K562 (cell line): Measurements from ENCODE around the gene SH3BGRL3. TPM values are rescaled to one million over a fixed set of nuclear protein-coding genes. Genes with fewer than 3 reads are reported as not detected.

Experiments
- ARNT ChIP-seq, 2 experiments: fragments of 450-650 bp; IDR thresholded peaks; 2 replicates each; pipeline ENCODE4 v1.6.1; 2016; ENCODE audit warnings: mild to moderate bottlenecking in 1 of 2
- CBX2 ChIP-seq: fragments of 200-600 bp; sonication (generic); IDR thresholded peaks from one replicate; pipeline ENCODE4 v1.6.1; 2012; ENCODE audit warnings: mild to moderate bottlenecking, low read length, inconsistent platforms; ENCODE audit not compliant: insufficient read depth, poor library complexity, severe bottlenecking
- E2F1 ChIP-seq: sonication (generic); formaldehyde crosslinking; IDR thresholded peaks from 2 replicates; pipeline ENCODE4 v1.8.1; 2023; ENCODE audit warnings: mild to moderate bottlenecking, missing genetic modification reagents, moderate library complexity
- ETV5 ChIP-seq: sonication (generic); formaldehyde crosslinking; IDR thresholded peaks from 2 replicates; pipeline ENCODE4 v1.4.0; 2020; ENCODE audit warnings: low read depth, mild to moderate bottlenecking, missing genetic modification reagents
- HNRNPK ChIP-seq: fragments of 200-400 bp; formaldehyde crosslinking; IDR thresholded peaks from one replicate; pipeline ENCODE4 v1.6.1; 2018; ENCODE audit warnings: mild to moderate bottlenecking, low read depth, low read length; ENCODE audit not compliant: poor library complexity, severe bottlenecking
- ILK ChIP-seq: fragments of 450-650 bp; IDR thresholded peaks from 2 replicates; pipeline ENCODE4 v1.6.1; 2016; ENCODE audit warnings: missing genetic modification characterization, low read depth, mild to moderate bottlenecking, missing compliant biosample characterization, moderate library complexity, borderline replicate concordance
- MED1 ChIP-seq: sonication (generic); formaldehyde crosslinking; IDR thresholded peaks from 2 replicates; pipeline ENCODE4 v1.8.1; 2023; ENCODE audit warnings: missing genetic modification reagents, borderline replicate concordance
- NELFE ChIP-seq: IDR thresholded peaks from 2 replicates; pipeline ENCODE4 v1.6.1; 2011; ENCODE audit warnings: mild to moderate bottlenecking; ENCODE audit not compliant: insufficient read depth, insufficient read length
- NKRF ChIP-seq: fragments of 450-650 bp; IDR thresholded peaks from 2 replicates; pipeline ENCODE4 v1.6.1; 2016; ENCODE audit warnings: borderline replicate concordance
- STAG1 ChIP-seq: sonication (generic); formaldehyde crosslinking; IDR thresholded peaks from 2 replicates; pipeline ENCODE4 v1.5.0; 2020; ENCODE audit warnings: missing genetic modification reagents, borderline replicate concordance
- XRCC5 ChIP-seq: fragments of 200-400 bp; formaldehyde crosslinking; IDR thresholded peaks from 2 replicates; pipeline ENCODE4 v1.6.1; 2017; ENCODE audit warnings: low read depth, mild to moderate bottlenecking, low read length
- ZNF121 ChIP-seq: sonication (generic); formaldehyde crosslinking; conservative IDR thresholded peaks from 2 replicates; pipeline ENCODE4 v1.8.0; 2022; ENCODE audit warnings: missing genetic modification reagents
- ZNF140 ChIP-seq: fragments of 250-450 bp; sonication (Bioruptor Pico); IDR thresholded peaks from 2 replicates; pipeline ENCODE4 v1.8.0; 2021; ENCODE audit warnings: moderate library complexity, mild to moderate bottlenecking, inconsistent platforms
- ZNF253 ChIP-seq: fragments of 250-450 bp; sonication (Bioruptor Pico); conservative IDR thresholded peaks from 2 replicates; pipeline ENCODE4 v1.6.1; 2021; ENCODE audit warnings: mild to moderate bottlenecking
- ZNF511 ChIP-seq: sonication (generic); formaldehyde crosslinking; IDR thresholded peaks from 2 replicates; pipeline ENCODE4 v1.8.0; 2022; ENCODE audit warnings: mild to moderate bottlenecking, missing genetic modification reagents
- ZNF785 ChIP-seq: fragments of 250-450 bp; sonication (Bioruptor Pico); IDR thresholded peaks from 2 replicates; pipeline ENCODE4 v1.4.0; 2020; ENCODE audit warnings: mild to moderate bottlenecking
- polyA plus RNA-seq, 8 experiments: library from polyadenylated mRNA; depleted of rRNA in 4 of 8; stranded (reverse) in 5 of 8; unstranded in 3 of 8; fragments of >200 nt; fragmentation: Nextera tagmentation in 2 of 8; fragmentation: Illumina TruSeq in 1 of 8; extraction: Ambion mirVana in 2 of 8; extraction: Trizol in 1 of 8; gene quantifications; 2 replicates each; pipeline versions ENCODE4 v1.2.1 to v1.2.3, GENCODE V29; 2011 to 2014; ENCODE audit warnings: inconsistent platforms in 1 of 8, missing spikeins in 1 of 8
- total RNA-seq, 7 experiments: library from RNA; depleted of rRNA in 6 of 7; stranded (reverse); fragments of >200 nt in 6 of 7; fragmentation: Illumina TruSeq in 2 of 7; extraction: Trizol in 2 of 7; gene quantifications; 2 replicates each; pipeline versions ENCODE4 v1.2.1 to v1.2.3, GENCODE V29; 2011 to 2021; ENCODE audit warnings: low replicate concordance in 1 of 7
- TF ChIP-seq, protein P1 (sequence below), 2 experiments: IDR thresholded peaks in 1 of 2; conservative IDR thresholded peaks in 1 of 2; 2 replicates each; pipeline ENCODE4 v1.6.1; 2016; ENCODE audit warnings: low read depth in 2 of 2, mild to moderate bottlenecking in 1 of 2, missing compliant biosample characterization in 1 of 2, missing genetic modification characterization in 1 of 2, moderate library complexity in 1 of 2
- TF ChIP-seq, protein P2 (sequence below): fragments of 450-650 bp; IDR thresholded peaks from 2 replicates; pipeline ENCODE4 v1.6.1; 2014; ENCODE audit warnings: low read depth, mild to moderate bottlenecking, moderate library complexity, borderline replicate concordance

The SH3BGRL3 gene
- total and polyA plus RNA-seq, 9 of the 15 experiments (the other 6 are each of a cell fraction or from before 2014, with no cell fraction given), result 30.3 to 140 (median 54.2) TPM

DNA sequence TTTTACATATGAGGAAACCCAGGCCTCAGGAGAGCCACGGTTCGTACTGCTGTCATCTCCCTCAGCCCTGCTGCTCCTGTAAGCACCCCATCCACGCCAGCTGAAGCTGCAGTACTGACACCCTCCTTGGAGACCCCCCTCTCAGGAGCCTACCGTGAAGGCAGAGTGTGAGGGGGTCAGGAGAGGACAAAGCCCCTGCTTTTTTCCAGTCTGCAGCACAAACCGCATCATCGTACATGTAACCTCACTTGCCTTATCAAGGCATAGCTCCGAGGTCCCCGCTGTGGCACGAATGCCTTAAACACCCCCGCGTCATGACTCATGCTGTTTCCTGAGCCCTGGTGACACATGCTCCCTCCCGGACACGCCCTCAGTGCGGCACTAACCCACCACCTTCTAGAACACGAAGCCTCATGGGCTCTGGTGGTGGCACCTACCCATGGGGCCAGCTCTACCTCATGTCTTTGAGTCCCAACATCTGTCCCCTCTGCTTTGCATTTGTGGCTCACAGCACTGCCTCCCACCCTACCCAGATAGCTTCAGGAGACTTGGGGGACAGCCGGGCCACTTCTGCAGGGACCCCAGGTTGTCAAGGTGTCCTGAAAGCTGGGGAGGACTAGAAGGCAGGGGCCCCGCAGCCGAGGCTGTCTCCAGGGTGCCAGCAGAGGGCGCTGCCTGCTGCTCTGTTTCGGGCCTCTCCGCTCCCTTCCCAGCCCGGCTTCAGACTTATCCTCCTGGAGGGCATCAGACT lies 4.9 kb downstream of the SH3BGRL3 start (continued):
- no peak for TF ChIP-seq ZNF785 (CRISPR knock-in tag)
- TF ChIP-seq ETV5 (CRISPR knock-in tag), result peak; percentile 87
- TF ChIP-seq E2F1 (CRISPR knock-in tag), result peak; percentile 86
- TF ChIP-seq, protein P1, sequence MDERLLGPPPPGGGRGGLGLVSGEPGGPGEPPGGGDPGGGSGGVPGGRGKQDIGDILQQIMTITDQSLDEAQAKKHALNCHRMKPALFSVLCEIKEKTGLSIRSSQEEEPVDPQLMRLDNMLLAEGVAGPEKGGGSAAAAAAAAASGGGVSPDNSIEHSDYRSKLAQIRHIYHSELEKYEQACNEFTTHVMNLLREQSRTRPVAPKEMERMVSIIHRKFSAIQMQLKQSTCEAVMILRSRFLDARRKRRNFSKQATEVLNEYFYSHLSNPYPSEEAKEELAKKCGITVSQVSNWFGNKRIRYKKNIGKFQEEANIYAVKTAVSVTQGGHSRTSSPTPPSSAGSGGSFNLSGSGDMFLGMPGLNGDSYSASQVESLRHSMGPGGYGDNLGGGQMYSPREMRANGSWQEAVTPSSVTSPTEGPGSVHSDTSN (CRISPR knock-in tag; IDR thresholded peaks at IDR 0.05; ENCODE audit: low read depth), result no peak
- TF ChIP-seq, protein P1 (tag; conservative IDR thresholded peaks at IDR 0.05; ENCODE audit: low read depth), result peak; percentile 44; the same call in 1 of the 2 replicates
- no peak for TF ChIP-seq ZNF140 (CRISPR knock-in tag)
- TF ChIP-seq CBX2, result no peak
- peak; percentile 29 for TF ChIP-seq STAG1 (CRISPR knock-in tag)
- no peak for TF ChIP-seq ILK
- no peak for TF ChIP-seq NELFE
- TF ChIP-seq MED1 (CRISPR knock-in tag), result no peak
- TF ChIP-seq ZNF121 (CRISPR knock-in tag), result no peak
- peak; percentile 75 to 95; a peak in 3 of 4 replicates for TF ChIP-seq ARNT (IDR thresholded peaks at IDR 0.05)
- TF ChIP-seq ZNF511 (CRISPR knock-in tag), result peak; percentile 70; the same call in 1 of the 2 replicates
- TF ChIP-seq NKRF, result peak; percentile 81; the same call in 1 of the 2 replicates
- TF ChIP-seq, protein P2, sequence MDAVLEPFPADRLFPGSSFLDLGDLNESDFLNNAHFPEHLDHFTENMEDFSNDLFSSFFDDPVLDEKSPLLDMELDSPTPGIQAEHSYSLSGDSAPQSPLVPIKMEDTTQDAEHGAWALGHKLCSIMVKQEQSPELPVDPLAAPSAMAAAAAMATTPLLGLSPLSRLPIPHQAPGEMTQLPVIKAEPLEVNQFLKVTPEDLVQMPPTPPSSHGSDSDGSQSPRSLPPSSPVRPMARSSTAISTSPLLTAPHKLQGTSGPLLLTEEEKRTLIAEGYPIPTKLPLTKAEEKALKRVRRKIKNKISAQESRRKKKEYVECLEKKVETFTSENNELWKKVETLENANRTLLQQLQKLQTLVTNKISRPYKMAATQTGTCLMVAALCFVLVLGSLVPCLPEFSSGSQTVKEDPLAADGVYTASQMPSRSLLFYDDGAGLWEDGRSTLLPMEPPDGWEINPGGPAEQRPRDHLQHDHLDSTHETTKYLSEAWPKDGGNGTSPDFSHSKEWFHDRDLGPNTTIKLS, result peak; percentile 85; the same call in 1 of the 2 replicates
- no peak for TF ChIP-seq HNRNPK
- TF ChIP-seq XRCC5, result 0 out of 2 replicates have a peak, but pooled peaks have one; percentile 44
- TF ChIP-seq ZNF253 (CRISPR knock-in tag), result no peak
